H9 (cell line): ENCODE data around the gene WFIKKN2. TPM values are rescaled to one million over a fixed set of nuclear protein-coding genes. Genes with fewer than 3 reads are reported as not detected.

ENCODE experiments used
- DNase-seq: peaks from one replicate; pipeline ENCODE4 v3.0.0-alpha.2; 2017
- H2AFZ ChIP-seq: one replicate; pipeline ENCODE4 v1.6.1; 2013; ENCODE audit warnings: mild to moderate bottlenecking, low read length, control low read depth, moderate library complexity
- H2AK5ac ChIP-seq: 2 replicates; pipeline ENCODE4 v1.6.1; 2013; ENCODE audit warnings: low read length, control low read depth, mixed read lengths; ENCODE audit not compliant: insufficient read length
- H2BK120ac ChIP-seq: one replicate; pipeline ENCODE4 v1.6.1; 2013; ENCODE audit warnings: low read depth, mild to moderate bottlenecking, low read length, control low read depth, inconsistent platforms; ENCODE audit not compliant: poor library complexity, severe bottlenecking
- H2BK12ac ChIP-seq: 2 replicates; pipeline ENCODE4 v1.6.1; 2013; ENCODE audit warnings: low read length, control low read depth, mixed read lengths, low read depth; ENCODE audit not compliant: insufficient read length
- H2BK15ac ChIP-seq: 2 replicates; pipeline ENCODE4 v1.6.1; 2013; ENCODE audit warnings: low read depth, low read length, control low read depth
- H2BK20ac ChIP-seq: one replicate; pipeline ENCODE4 v1.6.1; 2013; ENCODE audit warnings: low read depth, mild to moderate bottlenecking, low read length, control low read depth, inconsistent platforms; ENCODE audit not compliant: poor library complexity, severe bottlenecking
- H2BK5ac ChIP-seq: 2 replicates; pipeline ENCODE4 v1.6.1; 2013; ENCODE audit warnings: low read length, control low read depth, mixed read lengths; ENCODE audit not compliant: insufficient read length
- H3K14ac ChIP-seq: 2 replicates; pipeline ENCODE4 v1.6.1; 2013; ENCODE audit warnings: low read length, control low read depth; ENCODE audit not compliant: insufficient read depth
- H3K18ac ChIP-seq: 2 replicates; pipeline ENCODE4 v1.6.1; 2013; ENCODE audit warnings: low read depth, mild to moderate bottlenecking, mixed read lengths, low read length, control low read depth; ENCODE audit not compliant: insufficient read length
- H3K23ac ChIP-seq: 2 replicates; pipeline ENCODE4 v1.6.1; 2013; ENCODE audit warnings: low read length, control low read depth, mixed read lengths, low read depth; ENCODE audit not compliant: insufficient read length
- H3K23me2 ChIP-seq: 2 replicates; pipeline ENCODE4 v1.6.1; 2013; ENCODE audit warnings: low read depth, mild to moderate bottlenecking, mixed read lengths, low read length, control low read depth; ENCODE audit not compliant: insufficient read length, poor library complexity, severe bottlenecking
- H3K27ac ChIP-seq: 2 replicates; pipeline ENCODE4 v1.5.1; 2013; ENCODE audit warnings: low read length, control low read depth, mixed read lengths, low read depth; ENCODE audit not compliant: insufficient read length
- H3K27me3 ChIP-seq: 2 replicates; pipeline ENCODE4 v1.6.1; 2013; ENCODE audit warnings: low read length, control low read depth, inconsistent platforms; ENCODE audit not compliant: insufficient read depth
- H3K4ac ChIP-seq: 2 replicates; pipeline ENCODE4 v1.6.1; 2013; ENCODE audit warnings: low read depth, mild to moderate bottlenecking, control low read depth, inconsistent platforms, low read length, moderate library complexity
- H3K4me1 ChIP-seq: 2 replicates; pipeline ENCODE4 v1.6.1; 2013; ENCODE audit warnings: low read length, control low read depth, inconsistent platforms; ENCODE audit not compliant: insufficient read depth
- H3K4me2 ChIP-seq: 2 replicates; pipeline ENCODE4 v1.6.1; 2013; ENCODE audit warnings: low read length, control low read depth, mixed read lengths; ENCODE audit not compliant: insufficient read length, insufficient read depth
- H3K56ac ChIP-seq: 2 replicates; pipeline ENCODE4 v1.6.1; 2013; ENCODE audit warnings: low read depth, mild to moderate bottlenecking, mixed read lengths, low read length, control low read depth; ENCODE audit not compliant: insufficient read length
- H3K79me1 ChIP-seq: 2 replicates; pipeline ENCODE4 v1.6.1; 2013; ENCODE audit warnings: low read depth, mild to moderate bottlenecking, moderate library complexity, low read length, control low read depth, inconsistent platforms; ENCODE audit not compliant: insufficient read depth, poor library complexity, severe bottlenecking
- H3K79me2 ChIP-seq: 2 replicates; pipeline ENCODE4 v1.6.1; 2013; ENCODE audit warnings: low read length, control low read depth, inconsistent platforms; ENCODE audit not compliant: insufficient read depth
- H3K9ac ChIP-seq: 2 replicates; pipeline ENCODE4 v1.6.1; 2013; ENCODE audit warnings: low read length, control low read depth, mixed read lengths; ENCODE audit not compliant: insufficient read length; ENCODE audit errors: extremely low read depth
- H3K9me3 ChIP-seq: one replicate; pipeline ENCODE4 v1.6.1; 2013; ENCODE audit warnings: low read depth, low read length, inconsistent platforms; ENCODE audit not compliant: control insufficient read depth
- H3T11ph ChIP-seq: one replicate; pipeline ENCODE4 v1.6.1; 2013; ENCODE audit warnings: mild to moderate bottlenecking, low read length, control low read depth, inconsistent platforms
- H4K20me1 ChIP-seq: one replicate; pipeline ENCODE4 v1.6.1; 2013; ENCODE audit not compliant: control insufficient read depth, insufficient read length, insufficient read depth
- H4K5ac ChIP-seq: 2 replicates; pipeline ENCODE4 v1.6.1; 2013; ENCODE audit warnings: low read depth, mild to moderate bottlenecking, mixed read lengths, low read length, control low read depth; ENCODE audit not compliant: insufficient read length
- H4K8ac ChIP-seq: replicated peaks from 2 replicates; pipeline ENCODE4 v1.6.1; 2013; ENCODE audit warnings: low read length, control low read depth, mixed read lengths, low read depth; ENCODE audit not compliant: insufficient read length
- H4K91ac ChIP-seq: 2 replicates; pipeline ENCODE4 v1.6.1; 2013; ENCODE audit warnings: low read depth, mild to moderate bottlenecking, moderate library complexity, mixed read lengths, low read length, control low read depth; ENCODE audit not compliant: insufficient read length
- H3K27ac Mint-ChIP-seq, 3 experiments: 2 replicates in 2 of 3; 3 replicates in 1 of 3; pipeline ENCODE4 v1.8.0; 2020 to 2021; ENCODE audit warnings: mixed read lengths in 3 of 3, mild to moderate bottlenecking in 1 of 3, moderate library complexity in 1 of 3
- H3K27me3 Mint-ChIP-seq: 2 replicates; pipeline ENCODE4 v1.8.0; 2021; ENCODE audit warnings: low read depth, mild to moderate bottlenecking, moderate library complexity, mixed read lengths
- H3K36me3 Mint-ChIP-seq, 3 experiments: 2 replicates in 2 of 3; 3 replicates in 1 of 3; pipeline ENCODE4 v1.8.0; 2020 to 2021; ENCODE audit warnings: low read depth in 3 of 3, mixed read lengths in 3 of 3; ENCODE audit not compliant: insufficient read depth in 1 of 3
- H3K4me1 Mint-ChIP-seq, 2 experiments: 2 replicates each; pipeline ENCODE4 v1.8.0; 2020; ENCODE audit warnings: mixed read lengths in 2 of 2
- H3K4me3 Mint-ChIP-seq, 2 experiments: 2 replicates in 1 of 2; 3 replicates in 1 of 2; pipeline ENCODE4 v1.8.0; 2020 to 2021; ENCODE audit warnings: mild to moderate bottlenecking in 2 of 2, mixed read lengths in 2 of 2, moderate library complexity in 1 of 2
- H3K9me3 Mint-ChIP-seq, 2 experiments: 2 replicates in 1 of 2; 3 replicates in 1 of 2; pipeline ENCODE4 v1.8.0; 2020; ENCODE audit warnings: mild to moderate bottlenecking in 2 of 2, mixed read lengths in 2 of 2, moderate library complexity in 1 of 2
- WGBS: extraction: QIAGEN DNeasy Blood & Tissue Kit; methylation state at CpG from one replicate; pipeline ENCODE4 v1.1.7; 2013; ENCODE audit warnings: missing lambda C conversion rate, low lambda C conversion rate, mixed read lengths; ENCODE audit not compliant: insufficient read length; ENCODE audit errors: extremely low coverage; 5-methylcytosine and 5-hydroxymethylcytosine counted together
- total RNA-seq: library from RNA; stranded (reverse); gene quantifications from 2 replicates; pipeline ENCODE4 v1.2.1, GENCODE V29; 2021
- TF ChIP-seq, protein P1 (sequence below): fragments of 200-600 bp; sonication (generic); conservative IDR thresholded peaks from 3 replicates; pipeline ENCODE4 v1.8.0; 2021; ENCODE audit warnings: antibody characterized with exemption, mild to moderate bottlenecking

WFIKKN2 gene
- total RNA-seq, 1 experiment from 2014 or later = 1.1 TPM

DNA sequence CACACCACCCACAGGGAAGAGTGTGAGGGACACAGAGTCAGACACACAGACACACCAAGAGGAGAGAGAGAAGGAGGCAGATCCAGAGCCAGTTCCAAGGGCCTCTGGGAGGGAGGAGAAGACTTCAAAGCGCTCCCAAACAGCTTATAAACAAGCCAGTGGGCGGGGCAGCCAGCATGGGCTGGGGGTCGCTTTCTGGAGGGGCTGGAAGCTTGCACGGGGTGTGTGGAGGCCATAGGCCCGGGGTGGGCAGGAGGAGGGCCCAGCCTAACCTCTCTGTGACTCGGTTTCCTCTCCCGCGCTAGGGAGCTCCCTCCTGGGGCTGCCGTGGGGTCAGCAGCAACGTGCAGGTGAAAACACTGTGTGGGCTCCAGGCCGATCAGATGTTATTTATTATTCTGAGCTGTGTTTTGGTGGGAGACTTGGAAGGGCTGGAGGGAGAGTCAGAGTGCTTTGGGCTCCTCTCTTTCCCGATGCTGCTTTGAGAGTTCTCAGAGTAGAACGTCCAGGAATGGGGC lies 2.5 kb upstream of the WFIKKN2 start:
- no peak overlapping the region for H2BK120ac ChIP-seq
- no peak overlapping the region for H2AK5ac ChIP-seq
- no peak overlapping the region for H2BK20ac ChIP-seq
- no peak overlapping the region for H3K4me3 Mint-ChIP-seq
- no peak overlapping the region for H3K9ac ChIP-seq
- H4K5ac ChIP-seq = no peak overlapping the region
- H3K79me2 ChIP-seq = no peaks in the 10 kb centered on the region
- H3K4me1 ChIP-seq = peaks cover 8% of the 10 kb centered on the region; the same call in 1 of the 2 replicates
- H3K23me2 ChIP-seq = peaks cover 3% of the 10 kb centered on the region
- no peaks in the 10 kb centered on the region for H3K9me3 ChIP-seq
- no peak overlapping the region for H3T11ph ChIP-seq
- no peak overlapping the region for H2BK12ac ChIP-seq
- peak overlapping the region in 1 of 3 experiments; percentile 70; a peak in 1 of 7 replicates for H3K27ac Mint-ChIP-seq
- no peaks in the 10 kb centered on the region for H3K27me3 ChIP-seq
- H3K4ac ChIP-seq = no peak overlapping the region
- H3K4me1 Mint-ChIP-seq = peaks cover 55 to 85% of the 10 kb centered on the region in 2 experiments
- H3K18ac ChIP-seq = no peak overlapping the region
- no peak overlapping the region for H2AFZ ChIP-seq
- DNase-seq = peak; percentile 25
- H3K14ac ChIP-seq = no peak overlapping the region
- no peak overlapping the region for H3K56ac ChIP-seq
- no peaks in the 10 kb centered on the region for H3K79me1 ChIP-seq
- no peaks in the 10 kb centered on the region; the same call in none of the 2 replicates for H3K27me3 Mint-ChIP-seq
- TF ChIP-seq, protein P1, sequence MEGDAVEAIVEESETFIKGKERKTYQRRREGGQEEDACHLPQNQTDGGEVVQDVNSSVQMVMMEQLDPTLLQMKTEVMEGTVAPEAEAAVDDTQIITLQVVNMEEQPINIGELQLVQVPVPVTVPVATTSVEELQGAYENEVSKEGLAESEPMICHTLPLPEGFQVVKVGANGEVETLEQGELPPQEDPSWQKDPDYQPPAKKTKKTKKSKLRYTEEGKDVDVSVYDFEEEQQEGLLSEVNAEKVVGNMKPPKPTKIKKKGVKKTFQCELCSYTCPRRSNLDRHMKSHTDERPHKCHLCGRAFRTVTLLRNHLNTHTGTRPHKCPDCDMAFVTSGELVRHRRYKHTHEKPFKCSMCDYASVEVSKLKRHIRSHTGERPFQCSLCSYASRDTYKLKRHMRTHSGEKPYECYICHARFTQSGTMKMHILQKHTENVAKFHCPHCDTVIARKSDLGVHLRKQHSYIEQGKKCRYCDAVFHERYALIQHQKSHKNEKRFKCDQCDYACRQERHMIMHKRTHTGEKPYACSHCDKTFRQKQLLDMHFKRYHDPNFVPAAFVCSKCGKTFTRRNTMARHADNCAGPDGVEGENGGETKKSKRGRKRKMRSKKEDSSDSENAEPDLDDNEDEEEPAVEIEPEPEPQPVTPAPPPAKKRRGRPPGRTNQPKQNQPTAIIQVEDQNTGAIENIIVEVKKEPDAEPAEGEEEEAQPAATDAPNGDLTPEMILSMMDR = no peak
- H3K27ac ChIP-seq = no peak overlapping the region
- H2BK15ac ChIP-seq = no peak overlapping the region
- H2BK5ac ChIP-seq = no peak overlapping the region
- H3K4me2 ChIP-seq = no peak overlapping the region
- H3K23ac ChIP-seq = no peak overlapping the region
- no peaks in the 10 kb centered on the region for H4K20me1 ChIP-seq
- H4K8ac ChIP-seq = no peak overlapping the region
- no peaks in the 10 kb centered on the region for H3K9me3 Mint-ChIP-seq
- no peaks in the 10 kb centered on the region; a peak in 2 of 7 replicates for H3K36me3 Mint-ChIP-seq
- no peak overlapping the region for H4K91ac ChIP-seq
- no CpG with 5 or more reads among the region's 13 CpGs for WGBS
